Mammary microvascular endothelial cell (primary cell): ENCODE measurements around the gene RABL6. TPM values are rescaled to one million over a fixed set of nuclear protein-coding genes. Genes with fewer than 3 reads are reported as not detected.

ENCODE experiments used
- total RNA-seq: library from RNA; depleted of rRNA; stranded (reverse); fragments of >200 nt; gene quantifications from 2 replicates; pipeline ENCODE4 v1.2.3, GENCODE V29; 2015

Gene RABL6
- total RNA-seq: 110 and 124 TPM in 2 replicates

DNA sequence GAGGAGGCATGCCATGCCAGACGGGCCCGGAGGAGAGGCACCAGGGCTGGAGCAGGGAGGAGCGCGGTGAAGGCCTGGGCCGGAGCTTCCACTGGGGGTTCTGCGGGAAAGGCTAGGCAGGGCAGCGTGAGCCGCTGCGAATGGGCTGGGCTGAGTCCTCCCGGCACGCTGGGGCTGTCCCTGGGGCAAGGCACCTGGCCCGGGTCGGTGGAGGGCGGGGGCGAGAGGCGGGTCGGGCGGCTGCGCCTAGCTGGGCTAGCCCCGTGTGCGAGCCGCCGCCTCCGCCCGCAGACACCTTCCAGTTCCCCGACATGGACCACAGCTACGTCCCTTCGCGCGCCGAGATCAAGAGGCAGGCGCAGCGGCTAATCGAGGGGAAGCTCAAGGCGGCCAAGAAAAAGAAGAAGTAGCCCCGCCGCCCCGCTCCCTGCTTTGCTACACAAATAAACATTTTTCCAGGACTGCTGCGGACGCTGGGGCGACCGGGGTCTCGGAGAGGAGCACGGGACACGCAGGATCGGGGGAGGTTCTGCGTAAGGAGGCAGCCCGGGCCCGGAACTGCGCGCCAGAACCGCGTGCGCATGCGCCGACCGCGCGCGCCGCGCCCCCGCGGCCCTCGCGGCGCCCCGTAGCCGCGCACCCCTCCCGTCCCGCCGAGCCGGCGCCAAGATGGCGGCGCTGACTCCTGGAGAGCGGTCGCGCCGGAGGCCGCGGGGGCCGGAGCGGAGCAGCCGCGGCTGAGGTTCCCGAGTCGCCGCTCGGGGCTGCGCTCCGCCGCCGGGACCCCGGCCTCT, at the start of gene RABL6:
Gene RABL6, plus strand, starts transcription at position 668 of the 794 bp plus-strand sequence. CDS start 249 bp downstream, outside the sequence.

GRCh38 chr9:136764301-136764891, 43.4 kb upstream of the RABL6 start, which contains the start of gene LCN15:
Gene LCN15 (minus strand): TSS chr9:136764518. CDS start chr9:136764488, 30 bp downstream.

GRCh38 chr9:136790640-136791515, 16.9 kb upstream of the RABL6 start, which contains the start of gene TMEM141:
Gene TMEM141 (plus strand): TSS chr9:136791344. CDS start chr9:136791371, 27 bp downstream.

GRCh38 chr9:136796238-136796774, 11.4 kb upstream of the RABL6 start, which contains the start of gene CCDC183:
Gene CCDC183 (plus strand): TSS chr9:136796338. CDS start chr9:136796398, 60 bp downstream.

GRCh38 chr9:136842380-136842948, 34.7 kb downstream of the RABL6 start, which contains the start of gene AJM1:
Gene AJM1 (plus strand): TSS chr9:136842478. CDS start chr9:136844415, 1,937 bp downstream.

GRCh38 chr9:136849038-136849959, 41.6 kb downstream of the RABL6 start, which contains the start of gene PHPT1:
Gene PHPT1 (plus strand): TSS chr9:136849409. CDS start chr9:136849431, 22 bp downstream.

DNA sequence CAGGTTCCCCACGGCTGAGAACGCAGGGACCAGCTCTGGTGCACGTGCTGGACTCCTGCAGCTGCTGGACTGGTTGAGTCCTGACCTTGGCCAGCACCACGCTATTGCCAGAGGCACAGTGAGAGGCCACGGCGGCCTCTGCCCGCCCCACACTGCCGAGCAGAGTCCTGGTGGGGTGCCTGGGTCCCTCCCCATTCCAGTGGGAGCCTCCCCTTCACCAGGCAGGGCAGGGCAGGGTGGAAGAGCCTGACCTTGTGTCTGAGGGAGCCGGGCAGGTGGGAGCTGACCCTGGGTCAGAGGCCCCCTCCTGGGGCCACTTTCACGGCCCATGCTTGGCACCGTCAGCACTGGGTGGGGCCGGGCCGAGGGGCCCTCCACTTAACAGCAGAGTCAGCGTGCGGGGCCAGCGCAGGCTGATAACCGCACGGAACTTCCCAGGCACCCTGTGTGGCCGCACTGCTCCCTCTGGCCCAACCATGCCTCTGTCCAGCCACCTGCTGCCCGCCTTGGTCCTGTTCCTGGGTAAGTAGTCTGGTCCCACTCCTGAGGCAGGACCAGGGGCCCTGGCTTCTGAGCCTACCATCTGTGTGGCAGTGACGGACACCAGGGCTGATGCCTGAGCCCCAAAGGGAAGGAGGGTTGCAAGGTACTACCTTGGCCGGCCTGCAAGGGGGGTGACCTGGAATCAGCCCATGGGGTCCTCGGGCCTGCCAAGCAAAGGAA, 44.4 kb downstream of the RABL6 start, which contains the start of gene MAMDC4:
Gene MAMDC4, plus strand, starts transcription at position 406 of the 723 bp plus-strand sequence. Its CDS starts 71 bp downstream, at position 477.

DNA sequence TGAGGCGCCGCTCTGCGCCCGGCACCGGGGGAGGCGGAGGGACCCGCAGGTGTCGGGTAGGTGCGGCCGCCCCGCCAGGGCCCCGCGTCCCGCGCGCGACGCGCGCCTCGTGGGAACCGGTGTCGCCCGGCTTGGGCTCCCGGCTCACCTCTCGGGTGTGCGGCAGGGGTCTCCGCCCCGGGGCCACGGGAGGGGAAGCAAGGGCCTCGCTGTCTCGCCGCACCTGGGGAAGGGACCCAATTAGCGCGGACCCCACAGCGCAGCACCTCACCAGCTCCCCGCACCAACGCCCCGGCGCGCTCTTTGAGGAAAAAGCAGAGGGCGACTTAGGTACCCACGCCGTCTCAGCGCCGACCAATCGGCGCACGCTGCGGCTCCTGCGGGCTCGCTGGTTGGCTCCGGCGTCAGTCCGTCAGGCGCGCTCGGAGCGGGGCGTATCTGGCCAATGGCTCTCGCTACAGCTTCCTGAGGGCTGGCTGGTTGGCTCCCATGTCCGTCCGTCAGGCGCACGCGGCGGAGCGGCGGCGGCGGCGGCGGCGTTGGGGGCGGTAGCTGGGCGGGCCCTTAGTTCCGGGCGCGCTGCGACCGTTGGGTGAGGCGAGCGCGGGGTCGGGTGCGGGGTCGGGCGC, 78.3 kb downstream of the RABL6 start, which contains the start of gene TRAF2:
Gene TRAF2, plus strand, starts transcription at position 567 of the 629 bp plus-strand sequence. CDS start 12,225 bp downstream, outside the sequence.

Other genes starting within 250 kb of the RABL6 start
- gene EGFL7, start 145.0 kb upstream of the RABL6 start, total RNA-seq: 902 and 1,153 TPM in 2 replicates
- gene AGPAT2, start 120.5 kb upstream of the RABL6 start, total RNA-seq: 37.3 and 38.2 TPM in 2 replicates
- gene DIPK1B, start 95.4 kb upstream of the RABL6 start, total RNA-seq: 151 and 161 TPM in 2 replicates
- gene LCN10, start 65.0 kb upstream of the RABL6 start, total RNA-seq: 0.44 TPM in 1 of 2 replicates, not detected in the other
- 0.34 TPM in 1 of 2 replicates, not detected in the other for gene LCN6, start 59.4 kb upstream of the RABL6 start, total RNA-seq
- gene LCN8, start 49.7 kb upstream of the RABL6 start, total RNA-seq: not detected in 2 replicates
- gene LCN15, start 43.4 kb upstream of the RABL6 start, total RNA-seq: 1.6 TPM in 1 of 2 replicates, not detected in the other
- 113 and 125 TPM in 2 replicates for gene TMEM141, start 16.6 kb upstream of the RABL6 start, total RNA-seq
- not detected in 2 replicates for gene CCDC183, start 11.6 kb upstream of the RABL6 start, total RNA-seq
- 0.93 and 1.5 TPM in 2 replicates for gene AJM1, start 34.5 kb downstream of the RABL6 start, total RNA-seq
- gene PHPT1, start 41.5 kb downstream of the RABL6 start, total RNA-seq: 173 and 189 TPM in 2 replicates
- 1.6 and 1.9 TPM in 2 replicates for gene MAMDC4, start 44.4 kb downstream of the RABL6 start, total RNA-seq
- 413 and 485 TPM in 2 replicates for gene EDF1, start 58.4 kb downstream of the RABL6 start, total RNA-seq
- 17.3 and 18.3 TPM in 2 replicates for gene TRAF2, start 78.6 kb downstream of the RABL6 start, total RNA-seq
- gene FBXW5, start 136.8 kb downstream of the RABL6 start, total RNA-seq: 202 and 226 TPM in 2 replicates
- 0.20 and 0.84 TPM in 2 replicates for gene C8G, start 137.3 kb downstream of the RABL6 start, total RNA-seq
- not detected in 2 replicates for gene LCN12, start 144.3 kb downstream of the RABL6 start, total RNA-seq
- not detected in 2 replicates for gene PTGDS, start 169.6 kb downstream of the RABL6 start, total RNA-seq
- gene LCNL1, start 175.0 kb downstream of the RABL6 start, total RNA-seq: not detected in 2 replicates
- gene PAXX, start 184.5 kb downstream of the RABL6 start, total RNA-seq: 53.2 and 65.9 TPM in 2 replicates
- gene CLIC3, start 188.6 kb downstream of the RABL6 start, total RNA-seq: 0.40 TPM in 1 of 2 replicates, not detected in the other
- 6.9 and 7.3 TPM in 2 replicates for gene ABCA2, start 220.3 kb downstream of the RABL6 start, total RNA-seq
- gene FUT7, start 224.1 kb downstream of the RABL6 start, total RNA-seq: not detected in 2 replicates
- 67.3 and 71.1 TPM in 2 replicates for gene NPDC1, start 238.2 kb downstream of the RABL6 start, total RNA-seq
- not detected in 2 replicates for gene ENTPD2, start 246.1 kb downstream of the RABL6 start, total RNA-seq